H9 (cell line): ENCODE measurements around the gene CC2D2B. TPM values are rescaled to one million over a fixed set of nuclear protein-coding genes. Genes with fewer than 3 reads are reported as not detected.

ENCODE experiments used
- DNase-seq: peaks from one replicate; pipeline ENCODE4 v3.0.0-alpha.2; 2017
- H2AFZ ChIP-seq: one replicate; pipeline ENCODE4 v1.6.1; 2013; ENCODE audit warnings: mild to moderate bottlenecking, low read length, control low read depth, moderate library complexity
- H2AK5ac ChIP-seq: 2 replicates; pipeline ENCODE4 v1.6.1; 2013; ENCODE audit warnings: low read length, control low read depth, mixed read lengths; ENCODE audit not compliant: insufficient read length
- H2BK120ac ChIP-seq: one replicate; pipeline ENCODE4 v1.6.1; 2013; ENCODE audit warnings: low read depth, mild to moderate bottlenecking, low read length, control low read depth, inconsistent platforms; ENCODE audit not compliant: poor library complexity, severe bottlenecking
- H2BK12ac ChIP-seq: 2 replicates; pipeline ENCODE4 v1.6.1; 2013; ENCODE audit warnings: low read length, control low read depth, mixed read lengths, low read depth; ENCODE audit not compliant: insufficient read length
- H2BK15ac ChIP-seq: 2 replicates; pipeline ENCODE4 v1.6.1; 2013; ENCODE audit warnings: low read depth, low read length, control low read depth
- H2BK20ac ChIP-seq: one replicate; pipeline ENCODE4 v1.6.1; 2013; ENCODE audit warnings: low read depth, mild to moderate bottlenecking, low read length, control low read depth, inconsistent platforms; ENCODE audit not compliant: poor library complexity, severe bottlenecking
- H2BK5ac ChIP-seq: 2 replicates; pipeline ENCODE4 v1.6.1; 2013; ENCODE audit warnings: low read length, control low read depth, mixed read lengths; ENCODE audit not compliant: insufficient read length
- H3K14ac ChIP-seq: 2 replicates; pipeline ENCODE4 v1.6.1; 2013; ENCODE audit warnings: low read length, control low read depth; ENCODE audit not compliant: insufficient read depth
- H3K18ac ChIP-seq: 2 replicates; pipeline ENCODE4 v1.6.1; 2013; ENCODE audit warnings: low read depth, mild to moderate bottlenecking, mixed read lengths, low read length, control low read depth; ENCODE audit not compliant: insufficient read length
- H3K23ac ChIP-seq: 2 replicates; pipeline ENCODE4 v1.6.1; 2013; ENCODE audit warnings: low read length, control low read depth, mixed read lengths, low read depth; ENCODE audit not compliant: insufficient read length
- H3K23me2 ChIP-seq: 2 replicates; pipeline ENCODE4 v1.6.1; 2013; ENCODE audit warnings: low read depth, mild to moderate bottlenecking, mixed read lengths, low read length, control low read depth; ENCODE audit not compliant: insufficient read length, poor library complexity, severe bottlenecking
- H3K27ac ChIP-seq: 2 replicates; pipeline ENCODE4 v1.5.1; 2013; ENCODE audit warnings: low read length, control low read depth, mixed read lengths, low read depth; ENCODE audit not compliant: insufficient read length
- H3K27me3 ChIP-seq: 2 replicates; pipeline ENCODE4 v1.6.1; 2013; ENCODE audit warnings: low read length, control low read depth, inconsistent platforms; ENCODE audit not compliant: insufficient read depth
- H3K4ac ChIP-seq: 2 replicates; pipeline ENCODE4 v1.6.1; 2013; ENCODE audit warnings: low read depth, mild to moderate bottlenecking, control low read depth, inconsistent platforms, low read length, moderate library complexity
- H3K4me1 ChIP-seq: 2 replicates; pipeline ENCODE4 v1.6.1; 2013; ENCODE audit warnings: low read length, control low read depth, inconsistent platforms; ENCODE audit not compliant: insufficient read depth
- H3K4me2 ChIP-seq: 2 replicates; pipeline ENCODE4 v1.6.1; 2013; ENCODE audit warnings: low read length, control low read depth, mixed read lengths; ENCODE audit not compliant: insufficient read length, insufficient read depth
- H3K56ac ChIP-seq: 2 replicates; pipeline ENCODE4 v1.6.1; 2013; ENCODE audit warnings: low read depth, mild to moderate bottlenecking, mixed read lengths, low read length, control low read depth; ENCODE audit not compliant: insufficient read length
- H3K79me1 ChIP-seq: 2 replicates; pipeline ENCODE4 v1.6.1; 2013; ENCODE audit warnings: low read depth, mild to moderate bottlenecking, moderate library complexity, low read length, control low read depth, inconsistent platforms; ENCODE audit not compliant: insufficient read depth, poor library complexity, severe bottlenecking
- H3K79me2 ChIP-seq: 2 replicates; pipeline ENCODE4 v1.6.1; 2013; ENCODE audit warnings: low read length, control low read depth, inconsistent platforms; ENCODE audit not compliant: insufficient read depth
- H3K9ac ChIP-seq: 2 replicates; pipeline ENCODE4 v1.6.1; 2013; ENCODE audit warnings: low read length, control low read depth, mixed read lengths; ENCODE audit not compliant: insufficient read length; ENCODE audit errors: extremely low read depth
- H3K9me3 ChIP-seq: one replicate; pipeline ENCODE4 v1.6.1; 2013; ENCODE audit warnings: low read depth, low read length, inconsistent platforms; ENCODE audit not compliant: control insufficient read depth
- H3T11ph ChIP-seq: one replicate; pipeline ENCODE4 v1.6.1; 2013; ENCODE audit warnings: mild to moderate bottlenecking, low read length, control low read depth, inconsistent platforms
- H4K20me1 ChIP-seq: one replicate; pipeline ENCODE4 v1.6.1; 2013; ENCODE audit not compliant: control insufficient read depth, insufficient read length, insufficient read depth
- H4K5ac ChIP-seq: 2 replicates; pipeline ENCODE4 v1.6.1; 2013; ENCODE audit warnings: low read depth, mild to moderate bottlenecking, mixed read lengths, low read length, control low read depth; ENCODE audit not compliant: insufficient read length
- H4K8ac ChIP-seq: replicated peaks from 2 replicates; pipeline ENCODE4 v1.6.1; 2013; ENCODE audit warnings: low read length, control low read depth, mixed read lengths, low read depth; ENCODE audit not compliant: insufficient read length
- H4K91ac ChIP-seq: 2 replicates; pipeline ENCODE4 v1.6.1; 2013; ENCODE audit warnings: low read depth, mild to moderate bottlenecking, moderate library complexity, mixed read lengths, low read length, control low read depth; ENCODE audit not compliant: insufficient read length
- H3K27ac Mint-ChIP-seq, 3 experiments: 2 replicates in 2 of 3; 3 replicates in 1 of 3; pipeline ENCODE4 v1.8.0; 2020 to 2021; ENCODE audit warnings: mixed read lengths in 3 of 3, mild to moderate bottlenecking in 1 of 3, moderate library complexity in 1 of 3
- H3K27me3 Mint-ChIP-seq: 2 replicates; pipeline ENCODE4 v1.8.0; 2021; ENCODE audit warnings: low read depth, mild to moderate bottlenecking, moderate library complexity, mixed read lengths
- H3K36me3 Mint-ChIP-seq, 3 experiments: 2 replicates in 2 of 3; 3 replicates in 1 of 3; pipeline ENCODE4 v1.8.0; 2020 to 2021; ENCODE audit warnings: low read depth in 3 of 3, mixed read lengths in 3 of 3; ENCODE audit not compliant: insufficient read depth in 1 of 3
- H3K4me1 Mint-ChIP-seq, 2 experiments: 2 replicates each; pipeline ENCODE4 v1.8.0; 2020; ENCODE audit warnings: mixed read lengths in 2 of 2
- H3K4me3 Mint-ChIP-seq, 2 experiments: 2 replicates in 1 of 2; 3 replicates in 1 of 2; pipeline ENCODE4 v1.8.0; 2020 to 2021; ENCODE audit warnings: mild to moderate bottlenecking in 2 of 2, mixed read lengths in 2 of 2, moderate library complexity in 1 of 2
- H3K9me3 Mint-ChIP-seq, 2 experiments: 2 replicates in 1 of 2; 3 replicates in 1 of 2; pipeline ENCODE4 v1.8.0; 2020; ENCODE audit warnings: mild to moderate bottlenecking in 2 of 2, mixed read lengths in 2 of 2, moderate library complexity in 1 of 2
- CTCF ChIP-seq: fragments of 200-600 bp; sonication (generic); conservative IDR thresholded peaks from 3 replicates; pipeline ENCODE4 v1.8.0; 2021; ENCODE audit warnings: antibody characterized with exemption, mild to moderate bottlenecking
- WGBS: extraction: QIAGEN DNeasy Blood & Tissue Kit; methylation state at CpG from one replicate; pipeline ENCODE4 v1.1.7; 2013; ENCODE audit warnings: missing lambda C conversion rate, low lambda C conversion rate, mixed read lengths; ENCODE audit not compliant: insufficient read length; ENCODE audit errors: extremely low coverage; 5-methylcytosine and 5-hydroxymethylcytosine counted together
- total RNA-seq: library from RNA; stranded (reverse); gene quantifications from 2 replicates; pipeline ENCODE4 v1.2.1, GENCODE V29; 2021

The CC2D2B gene
- total RNA-seq, 1 experiment from 2014 or later = 0.72 TPM

GRCh38 chr10:95987685-95988426 is 80.1 kb downstream of the CC2D2B start:
- no peak overlapping the region for H2BK5ac ChIP-seq
- H2AFZ ChIP-seq = no peak overlapping the region
- H3K9ac ChIP-seq = no peak overlapping the region
- no peaks in the 10 kb centered on the region for H3K9me3 ChIP-seq
- H2BK120ac ChIP-seq = no peak overlapping the region
- H2AK5ac ChIP-seq = no peak overlapping the region
- no peak overlapping the region for H3K14ac ChIP-seq
- H2BK12ac ChIP-seq = no peak overlapping the region
- Mint-ChIP-seq H3K4me1 (peaks cover 11 to 15% of the 10 kb centered on the region in 2 experiments), H3K9me3 (peaks cover 0 to 4% of the 10 kb centered on the region in 2 experiments; a peak in 2 of 5 replicates), H3K4me3 (no peak overlapping the region), H3K27ac (no peak overlapping the region), H3K27me3 (no peaks in the 10 kb centered on the region; the same call in none of the 2 replicates), H3K36me3 (no peaks in the 10 kb centered on the region; a peak in 1 of 7 replicates)
- no peak for DNase-seq
- no peaks in the 10 kb centered on the region for H3K23me2 ChIP-seq
- no peak overlapping the region for H3K27ac ChIP-seq
- TF ChIP-seq CTCF = no peak
- H2BK20ac ChIP-seq = no peak overlapping the region
- H3K27me3 ChIP-seq = no peaks in the 10 kb centered on the region
- no peak overlapping the region for H3K4me2 ChIP-seq
- no peaks in the 10 kb centered on the region for H3K4me1 ChIP-seq
- no peak overlapping the region for H4K8ac ChIP-seq
- H4K5ac ChIP-seq = no peak overlapping the region
- H3K23ac ChIP-seq = no peak overlapping the region
- no CpG with 5 or more reads among the region's 2 CpGs for WGBS
- H3K4ac ChIP-seq = no peak overlapping the region
- H3K79me1 ChIP-seq = no peaks in the 10 kb centered on the region
- H3K56ac ChIP-seq = no peak overlapping the region
- H4K20me1 ChIP-seq = no peaks in the 10 kb centered on the region
- no peak overlapping the region for H3T11ph ChIP-seq
- no peak overlapping the region for H4K91ac ChIP-seq
- no peak overlapping the region for H3K18ac ChIP-seq
- no peak overlapping the region for H2BK15ac ChIP-seq
- no peaks in the 10 kb centered on the region for H3K79me2 ChIP-seq
